HG03025 (cell line): ENCODE measurements around the gene BMAL2.

Experiments used
- ATAC-seq: cut with Tn5 transposase; IDR thresholded peaks from one replicate; pipeline ENCODE4 v1.9.1; 2021; ENCODE audit warnings: mild to moderate bottlenecking, moderate library complexity; ENCODE audit not compliant: unreplicated experiment, low FRiP score

The BMAL2 gene

DNA sequence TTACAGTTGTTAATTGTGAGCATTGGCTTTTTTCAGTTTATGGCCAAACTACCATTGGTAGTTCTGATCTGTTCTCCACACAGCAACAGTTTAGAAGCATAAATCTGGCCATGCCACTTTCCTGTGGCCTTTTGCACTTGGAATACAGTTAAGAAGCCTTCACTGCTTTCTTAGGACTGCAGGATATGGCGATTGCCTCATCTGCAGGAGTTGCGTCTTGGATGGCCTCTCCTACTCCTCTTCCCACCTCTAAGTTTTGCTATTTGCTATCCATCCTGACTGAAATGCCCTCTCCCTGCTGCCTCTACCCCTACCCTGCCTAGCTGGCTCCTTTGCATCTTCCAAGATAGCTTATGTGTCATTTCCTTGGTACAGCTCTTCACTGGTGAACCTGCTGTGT, 12.8 kb upstream of the BMAL2 start:
- no peak for ATAC-seq

DNA sequence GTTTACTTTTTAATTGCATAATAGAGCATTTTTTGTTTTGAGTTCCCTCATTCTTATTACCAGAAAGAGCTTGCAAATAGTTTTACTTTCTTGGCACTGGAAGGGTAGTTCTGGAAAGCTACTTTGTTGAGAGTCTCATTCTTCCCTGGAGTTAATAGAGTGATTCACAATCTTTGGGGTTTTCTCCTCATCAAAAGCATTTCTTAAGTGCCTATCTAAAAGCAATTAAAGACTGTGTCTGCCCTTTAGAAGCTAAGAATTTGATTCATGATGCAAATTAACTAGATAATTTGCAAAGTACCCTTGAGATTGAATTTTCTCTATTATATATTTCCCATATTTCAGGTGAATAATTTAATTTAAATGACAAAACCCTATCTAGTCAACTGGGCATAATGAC, 8.1 kb upstream of the BMAL2 start:
- ATAC-seq: no peak

DNA sequence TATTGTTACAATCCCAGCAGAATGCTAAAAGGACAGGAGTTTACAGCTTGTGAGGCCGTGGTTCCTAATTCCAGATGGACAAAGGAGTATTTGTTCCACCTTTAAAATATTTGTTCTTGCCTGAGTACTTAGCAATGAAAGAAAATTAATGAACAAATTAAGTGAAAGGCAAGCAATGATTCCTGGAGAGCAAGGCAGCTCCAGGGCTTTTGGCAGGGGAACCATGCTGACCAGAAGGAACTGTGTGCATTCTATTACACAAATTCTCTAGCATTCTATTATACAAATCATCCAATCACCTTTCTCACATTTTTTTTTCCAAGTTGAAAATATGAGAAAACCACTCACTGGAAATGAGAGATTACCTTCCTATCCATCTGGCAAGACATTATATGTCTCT, 1.8 kb upstream of the BMAL2 start:
- no peak for ATAC-seq

DNA sequence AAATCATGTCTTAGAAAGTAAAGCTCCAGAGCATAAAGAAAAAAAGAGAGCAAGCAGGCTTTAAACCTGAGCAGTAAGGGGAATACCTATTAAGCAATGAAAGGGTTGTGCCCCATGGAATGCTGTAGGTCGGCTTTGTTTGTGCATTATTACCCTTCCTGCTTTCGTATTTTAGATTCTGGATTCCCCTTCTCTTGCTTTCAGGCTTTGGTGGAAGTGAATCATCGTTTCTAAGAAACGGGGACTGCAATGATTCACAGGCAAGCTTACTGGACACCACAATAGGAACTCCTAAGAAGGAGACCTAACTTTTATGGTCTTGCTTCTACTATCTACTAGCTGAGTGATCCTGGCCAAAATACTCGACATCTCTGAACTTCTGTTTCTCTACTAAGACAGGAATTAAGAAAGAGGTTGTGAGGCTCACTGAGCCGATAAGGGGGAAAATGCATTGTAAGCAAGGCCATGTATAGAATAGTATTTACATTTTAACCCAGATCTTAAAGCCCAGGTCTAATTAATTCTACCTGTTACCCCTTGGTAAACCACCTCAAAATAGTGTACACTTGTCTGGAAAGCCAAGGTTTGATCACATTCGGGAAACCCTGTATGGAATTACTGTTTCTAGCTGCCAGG, 1.2 kb upstream of the BMAL2 start:
- ATAC-seq: no peak

DNA sequence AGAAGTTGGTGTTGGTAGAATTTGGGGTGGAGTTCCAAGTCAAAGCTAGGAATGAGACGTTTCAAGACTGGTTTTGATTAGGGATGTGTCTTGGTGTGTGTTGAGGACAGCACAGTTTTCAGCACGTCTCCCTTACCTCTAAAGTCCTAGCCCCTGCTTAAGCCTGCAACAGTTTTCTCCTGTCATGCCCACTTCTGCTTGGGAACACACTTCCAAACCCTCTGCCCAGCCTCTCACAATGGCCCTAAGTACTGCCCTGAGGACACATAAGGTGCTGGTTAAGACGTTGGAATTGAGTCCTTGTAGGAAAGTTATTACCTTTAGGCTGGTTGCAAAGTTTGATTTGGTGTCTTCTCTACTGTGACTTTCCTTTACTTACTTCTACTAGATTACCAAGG, 710 bp upstream of the BMAL2 start:
- ATAC-seq: no peak

DNA sequence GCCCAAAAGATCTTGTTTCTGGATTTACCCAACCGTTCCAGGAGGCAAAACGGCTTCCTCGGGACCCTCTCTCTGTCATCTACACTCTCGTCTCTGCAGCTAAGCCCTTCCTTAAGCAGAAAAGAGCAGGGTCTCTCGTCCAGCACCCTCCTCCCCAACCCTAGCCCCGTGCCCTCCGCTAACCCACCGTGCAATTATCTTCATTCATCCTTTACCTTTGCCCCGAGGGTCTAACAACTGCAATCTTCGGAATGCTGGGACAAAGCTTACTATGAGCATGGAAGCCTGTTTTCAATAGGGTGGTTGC, 276 bp upstream of the BMAL2 start:
- peak; percentile 3 for ATAC-seq

DNA sequence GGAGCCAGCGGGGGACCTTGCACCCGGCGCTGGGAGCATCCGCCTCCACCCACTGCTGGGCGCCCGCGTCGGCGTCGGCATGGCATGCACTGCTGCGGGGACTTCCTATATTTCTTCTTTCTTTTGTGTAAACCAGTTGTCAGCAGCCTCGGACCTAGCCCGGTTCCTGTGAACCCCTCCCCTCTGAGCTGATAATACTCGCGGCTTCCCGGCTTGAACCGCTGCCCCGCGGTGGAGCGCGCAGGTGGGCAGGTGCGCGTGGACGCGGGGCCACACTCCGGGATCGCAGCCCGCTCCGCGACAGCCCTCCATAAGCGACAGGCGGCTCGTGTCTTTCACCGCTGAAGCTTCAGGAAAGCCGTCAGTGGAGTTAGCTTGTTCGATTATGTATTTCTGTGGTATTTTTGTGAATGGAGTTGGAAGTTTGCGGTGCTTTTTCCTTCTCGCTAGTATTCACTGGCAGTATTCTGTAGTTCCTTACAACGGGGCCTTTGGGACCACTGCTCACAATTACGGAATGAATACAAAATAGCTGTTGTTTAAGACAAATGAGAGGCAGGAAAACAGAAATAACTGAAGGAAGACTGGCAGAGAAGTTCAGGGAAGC, 870 bp downstream of the BMAL2 start:
- peak; percentile 28 for ATAC-seq

DNA sequence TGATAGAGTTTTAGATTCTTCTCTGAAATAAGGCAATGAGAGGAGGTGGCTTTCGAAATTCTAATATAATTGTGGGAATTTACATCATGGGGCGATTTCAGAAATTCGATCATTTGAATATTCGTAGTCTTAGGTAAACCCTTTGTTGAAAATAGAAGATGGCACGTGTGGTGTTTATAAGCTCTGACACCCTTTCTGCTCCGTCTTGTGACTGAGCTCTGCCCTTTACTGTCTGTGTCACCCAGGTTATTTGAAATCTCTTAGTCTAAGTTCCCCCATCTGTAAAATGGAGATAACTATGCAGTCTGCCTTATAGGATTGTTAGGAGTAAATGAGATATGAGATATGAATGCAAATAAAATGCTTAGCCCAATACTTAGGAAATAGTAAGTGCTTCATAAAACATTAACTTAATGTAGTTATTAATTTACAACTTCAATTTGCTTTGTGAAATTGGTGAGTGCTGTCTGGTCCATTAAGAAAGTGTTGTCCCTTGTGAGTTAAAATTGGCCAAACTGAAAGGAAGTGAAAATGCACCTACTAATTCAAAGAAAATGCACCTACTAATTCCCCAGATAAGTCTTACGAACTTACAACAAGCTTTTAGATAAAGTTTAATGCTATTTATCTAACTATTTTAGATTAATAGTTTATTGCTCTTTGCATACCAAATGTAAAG, 1.5 kb downstream of the BMAL2 start:
- no peak for ATAC-seq

DNA sequence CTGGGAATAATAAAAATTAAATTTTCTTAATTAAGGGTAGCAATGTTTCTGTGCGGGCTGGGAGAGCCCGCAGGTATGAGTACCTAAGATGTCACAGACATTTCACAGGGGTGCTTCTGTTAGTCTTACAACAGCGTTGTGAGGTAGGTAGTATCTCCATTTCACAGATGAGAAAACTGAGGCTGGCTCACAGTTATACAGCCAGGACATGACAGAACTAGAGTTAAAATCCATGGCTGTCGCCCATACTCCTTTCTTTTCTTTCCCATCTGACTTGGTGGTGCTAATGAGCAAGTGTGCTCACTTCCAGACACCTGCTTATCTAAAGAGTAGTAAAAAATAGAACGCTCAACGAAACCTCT, 2.1 kb downstream of the BMAL2 start:
- ATAC-seq: no peak

DNA sequence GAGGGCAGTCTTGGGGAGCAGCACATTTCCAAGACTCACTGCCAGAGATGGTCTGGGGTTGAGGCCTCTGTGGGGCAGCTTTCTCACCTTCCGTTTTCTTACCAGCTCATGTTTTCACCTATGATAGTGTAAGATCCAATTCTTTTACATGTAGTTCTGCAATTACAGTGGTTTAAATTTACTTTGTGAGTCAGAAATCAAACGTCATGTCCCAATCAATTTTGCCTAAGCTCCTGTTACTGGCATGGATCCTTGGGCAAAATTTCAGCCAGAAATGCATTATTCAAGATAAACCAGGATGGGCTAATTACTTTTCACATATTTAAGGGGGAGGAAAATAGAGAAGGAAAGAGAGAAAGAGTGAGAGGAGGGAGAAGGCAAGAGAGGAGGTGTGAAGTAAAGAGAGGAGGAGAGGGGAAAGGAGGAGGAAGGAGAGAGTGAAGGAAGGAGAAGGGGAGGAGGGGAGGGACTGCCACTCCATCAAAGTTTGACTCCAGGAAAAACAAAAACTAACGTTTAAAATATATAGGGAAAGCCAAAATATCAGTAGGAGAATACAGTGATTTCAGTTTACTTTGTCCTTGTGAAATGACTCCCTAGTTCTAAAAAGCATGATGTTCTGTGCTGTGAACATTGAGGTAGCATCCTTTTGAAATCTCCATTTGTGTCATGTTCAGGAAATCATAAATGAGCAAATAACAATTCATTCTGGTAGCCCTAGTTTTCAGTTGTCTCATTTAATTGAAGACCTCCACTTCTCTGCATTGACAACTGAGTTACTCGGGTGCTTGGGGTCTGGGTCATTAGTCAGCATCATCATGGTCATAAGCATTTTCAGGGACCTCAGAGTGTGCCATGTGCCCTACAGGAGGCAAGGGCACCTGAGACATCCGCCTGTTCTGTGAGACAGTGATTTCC, 3.0 kb downstream of the BMAL2 start:
- ATAC-seq: no peak

DNA sequence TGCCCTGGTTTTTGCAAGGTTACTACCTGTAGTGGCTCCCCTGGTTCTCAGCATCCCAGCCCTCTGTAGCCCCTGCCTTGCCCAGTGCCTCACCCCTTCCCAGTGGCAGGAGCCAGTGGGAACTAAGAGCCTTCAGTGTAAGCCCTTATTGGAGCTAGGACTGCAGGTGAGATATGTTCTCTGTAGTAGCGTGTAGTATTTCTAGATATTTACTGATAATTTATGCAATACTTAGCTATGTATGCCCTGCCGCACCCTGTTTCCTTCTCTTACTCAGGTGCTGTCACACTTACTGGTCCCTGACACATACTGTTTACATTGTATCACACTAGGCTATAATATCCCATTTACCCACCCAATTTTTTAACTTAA, 3.6 kb downstream of the BMAL2 start:
- ATAC-seq: no peak

DNA sequence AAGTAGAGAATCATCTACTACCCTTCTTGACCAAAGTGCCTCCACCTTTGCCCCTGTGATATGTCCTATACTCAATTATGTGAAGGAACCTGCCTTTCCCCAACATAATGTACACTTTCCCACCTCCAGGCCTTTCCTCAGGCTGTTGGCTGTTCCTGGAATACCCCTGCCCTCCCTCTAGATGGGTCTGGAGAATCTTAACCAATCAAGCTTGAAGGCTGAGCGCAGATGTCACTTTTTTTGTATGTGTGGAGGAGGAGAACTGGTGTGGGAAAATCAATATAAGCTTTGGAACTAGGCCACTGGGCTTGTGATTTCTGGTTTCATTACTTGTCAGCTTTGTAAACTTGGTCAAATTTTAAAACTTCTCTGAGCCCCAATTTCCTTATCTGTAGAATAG, 4.7 kb downstream of the BMAL2 start:
- ATAC-seq: no peak

DNA sequence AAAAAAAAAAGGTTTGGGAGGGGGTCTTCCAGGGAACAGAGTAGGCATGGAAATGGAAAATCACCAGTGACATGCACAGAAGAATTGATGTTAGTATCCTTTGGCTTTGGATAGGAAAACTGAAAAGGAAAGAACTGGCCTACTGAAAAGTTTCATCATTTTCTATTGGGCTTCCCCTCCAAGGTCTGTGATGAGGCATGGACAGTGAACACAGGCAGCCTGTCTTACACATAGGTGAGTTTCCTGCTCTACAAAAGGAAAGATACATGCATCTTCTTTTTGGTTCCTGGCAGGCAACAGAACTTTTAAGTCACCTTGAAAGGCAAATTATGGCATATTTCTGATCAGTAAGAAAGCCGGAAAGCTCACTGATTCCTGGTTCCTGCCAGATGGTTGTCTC, 5.8 kb downstream of the BMAL2 start:
- no peak for ATAC-seq

DNA sequence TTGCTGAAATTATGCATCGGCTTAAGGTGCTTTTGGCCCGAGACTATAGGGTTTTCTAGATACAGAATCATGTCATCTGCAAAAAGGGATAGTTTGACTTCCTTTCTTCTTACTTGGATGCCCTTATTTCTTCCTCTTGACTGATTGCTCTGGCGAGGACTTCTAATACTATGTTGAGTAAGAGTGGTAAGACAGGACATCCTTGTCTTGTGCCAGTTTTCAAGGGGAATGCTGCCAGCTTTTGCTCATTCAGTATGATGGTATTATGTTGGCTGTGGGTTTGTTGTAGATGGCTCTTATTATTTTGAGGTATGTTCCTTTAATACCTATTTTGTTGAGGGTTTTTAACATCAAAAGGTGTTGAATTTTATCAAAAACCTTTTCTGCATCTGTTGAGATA, 8.3 kb downstream of the BMAL2 start:
- ATAC-seq: no peak

DNA sequence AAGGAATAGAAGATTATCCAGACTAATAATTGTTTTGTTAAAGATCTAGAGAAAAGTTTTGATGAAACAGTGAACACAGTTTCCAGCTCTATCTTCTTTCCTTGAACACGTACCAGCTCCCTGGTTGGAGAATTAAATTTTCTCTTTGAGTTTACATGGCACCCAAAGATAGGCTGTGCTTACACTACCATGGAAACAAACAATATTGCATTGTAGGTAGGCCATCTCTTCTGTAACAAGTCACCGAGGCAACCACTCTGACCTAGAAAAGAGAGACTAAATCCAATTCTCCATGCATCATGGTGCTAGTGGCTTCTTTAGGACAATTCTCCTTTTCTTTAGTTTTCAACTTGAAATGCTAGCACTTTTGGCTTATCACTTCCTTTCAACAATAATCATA, 9.9 kb downstream of the BMAL2 start:
- no peak for ATAC-seq

DNA sequence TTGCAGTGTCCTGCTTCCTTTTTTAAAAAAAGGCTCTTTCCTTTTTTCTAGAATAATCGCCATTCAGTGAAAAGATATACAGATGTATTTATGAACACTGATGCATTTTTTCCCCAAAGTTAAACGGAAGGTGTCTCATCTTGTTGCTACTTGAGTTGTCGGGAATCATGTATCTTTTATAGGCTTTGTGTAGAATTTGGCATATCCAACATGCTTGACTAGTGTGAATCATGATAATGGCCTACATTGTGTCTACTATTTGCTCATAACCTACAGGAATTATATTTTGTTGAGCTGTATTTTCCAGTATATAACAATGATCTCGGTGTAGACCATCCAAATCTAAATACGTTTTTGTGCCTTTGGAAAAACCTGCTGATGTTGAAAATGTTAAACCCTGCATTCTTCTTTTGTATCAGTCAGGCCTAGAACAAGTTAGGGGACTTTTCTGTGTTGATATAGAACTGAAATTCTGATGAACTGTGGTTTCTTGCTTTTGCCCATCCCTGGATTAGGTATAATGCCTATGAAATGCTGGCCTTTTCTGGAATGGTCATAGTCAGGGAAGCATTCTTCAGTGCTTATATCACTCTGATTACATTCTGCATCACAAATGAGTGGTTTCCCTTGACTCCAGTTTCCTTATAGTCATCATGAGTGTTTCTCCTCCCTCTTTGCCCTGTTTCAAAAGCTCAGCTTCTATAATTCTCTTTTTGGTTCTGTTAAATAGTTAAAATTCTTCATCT, 10.8 kb downstream of the BMAL2 start:
- no peak for ATAC-seq

DNA sequence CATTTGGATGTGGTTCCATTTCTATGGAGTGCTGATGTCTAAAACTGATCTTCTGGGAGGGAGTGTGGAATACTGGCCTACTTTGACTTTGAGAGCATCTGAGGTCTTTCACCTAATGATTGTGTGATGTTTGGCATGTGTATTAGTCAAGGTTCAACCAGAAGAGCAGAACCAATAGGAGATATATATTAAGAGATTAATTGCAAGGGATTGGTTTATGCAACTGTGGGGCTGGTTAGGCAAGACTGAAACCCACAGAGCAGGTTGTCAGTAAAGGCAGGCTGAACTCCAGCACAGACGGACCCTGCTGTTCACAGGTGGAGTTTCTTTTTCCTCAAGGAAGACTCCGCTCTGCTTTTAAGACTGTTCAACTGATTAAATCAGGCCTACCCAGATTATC, 11.6 kb downstream of the BMAL2 start:
- no peak for ATAC-seq

DNA sequence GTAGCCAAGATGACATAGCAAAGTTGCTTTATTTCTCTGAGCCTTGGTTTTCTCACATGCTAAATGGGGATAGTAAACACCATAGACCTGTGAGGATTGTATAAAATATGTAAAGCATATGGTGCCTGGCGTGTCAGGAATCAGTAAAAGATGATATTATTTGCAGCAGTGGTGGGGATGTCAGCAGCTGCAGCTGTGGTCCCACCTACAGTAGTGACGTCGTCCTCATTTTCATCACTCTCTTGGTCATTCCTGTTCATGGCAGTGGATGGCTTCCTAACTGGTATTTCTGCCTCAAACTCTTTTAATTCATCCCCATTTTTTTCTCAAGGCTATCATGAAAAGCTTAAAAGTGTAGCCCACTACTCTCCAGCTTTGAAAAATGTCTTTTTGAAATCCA, 12.1 kb downstream of the BMAL2 start:
- no peak for ATAC-seq

DNA sequence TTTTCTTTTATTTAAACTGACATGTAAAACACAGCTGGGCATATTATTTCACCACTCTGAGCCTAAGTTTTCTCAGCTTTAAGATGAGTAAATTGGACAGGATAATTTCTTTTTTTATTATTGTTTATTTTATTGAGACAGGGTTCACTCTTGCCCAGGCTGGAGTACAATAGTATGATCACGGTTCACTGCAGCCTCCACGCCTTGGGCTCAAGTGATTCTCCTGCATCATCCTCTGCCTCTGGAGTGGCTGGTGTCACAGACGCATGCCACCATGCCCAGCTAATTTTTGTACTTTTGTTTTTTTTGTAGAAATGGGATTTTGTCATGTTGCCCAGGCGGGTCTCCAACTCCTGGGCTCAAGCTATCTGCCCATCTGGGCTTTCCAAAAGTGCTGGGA, 12.7 kb downstream of the BMAL2 start:
- ATAC-seq: no peak

DNA sequence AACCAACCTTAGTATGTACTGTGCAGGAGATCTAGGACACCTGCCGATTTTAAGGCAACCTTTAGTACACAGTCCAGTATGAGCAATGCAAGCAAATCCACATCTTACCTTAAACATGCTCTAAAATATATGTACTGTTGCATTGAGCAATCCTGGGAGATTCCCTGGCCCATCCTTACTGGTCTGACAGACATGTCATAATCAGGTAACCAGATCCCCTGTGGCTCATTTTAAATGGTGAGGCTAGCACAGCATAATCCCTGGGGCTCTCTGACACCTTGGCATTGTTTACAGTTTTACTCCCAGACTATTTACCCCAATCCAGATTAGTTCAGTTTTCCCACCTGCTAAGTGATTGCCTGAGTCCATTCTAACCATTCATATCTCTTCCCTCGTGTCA, 15.1 kb downstream of the BMAL2 start:
- no peak for ATAC-seq

DNA sequence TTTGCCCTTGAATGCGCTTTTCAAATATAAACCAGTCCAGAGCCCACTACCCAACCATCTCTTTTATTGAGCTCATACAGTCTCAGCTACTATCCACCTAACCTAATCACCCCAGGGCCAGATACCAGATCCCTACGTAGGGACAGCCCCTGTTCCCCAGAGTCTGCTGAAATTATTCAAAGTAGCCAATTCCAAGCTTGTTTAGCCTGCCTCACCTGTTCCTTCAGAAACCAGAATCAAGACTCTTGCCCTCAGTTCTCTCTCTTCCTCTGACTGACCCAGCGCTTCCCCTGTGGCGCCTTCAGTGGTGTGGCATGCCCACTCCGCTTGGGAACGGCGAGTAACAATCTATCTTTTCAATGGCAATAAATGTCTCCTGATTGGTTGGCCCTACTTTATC, 18.8 kb downstream of the BMAL2 start:
- ATAC-seq: no peak
